Stimulated activated CD4-positive, alpha-beta T cell treated with anti-CD3 and anti-CD28 coated beads, TNF-alpha, amount 100 ng/mL, for 1 hour (primary cell): ENCODE data around the gene SSPN.

Source experiments
- DNase-seq, 3 donors: peaks; one replicate each; pipeline ENCODE4 v3.0.0-alpha.2; 2020; ENCODE audit warnings: low read depth in 3 of 3, low spot score in 1 of 3

The SSPN gene

DNA sequence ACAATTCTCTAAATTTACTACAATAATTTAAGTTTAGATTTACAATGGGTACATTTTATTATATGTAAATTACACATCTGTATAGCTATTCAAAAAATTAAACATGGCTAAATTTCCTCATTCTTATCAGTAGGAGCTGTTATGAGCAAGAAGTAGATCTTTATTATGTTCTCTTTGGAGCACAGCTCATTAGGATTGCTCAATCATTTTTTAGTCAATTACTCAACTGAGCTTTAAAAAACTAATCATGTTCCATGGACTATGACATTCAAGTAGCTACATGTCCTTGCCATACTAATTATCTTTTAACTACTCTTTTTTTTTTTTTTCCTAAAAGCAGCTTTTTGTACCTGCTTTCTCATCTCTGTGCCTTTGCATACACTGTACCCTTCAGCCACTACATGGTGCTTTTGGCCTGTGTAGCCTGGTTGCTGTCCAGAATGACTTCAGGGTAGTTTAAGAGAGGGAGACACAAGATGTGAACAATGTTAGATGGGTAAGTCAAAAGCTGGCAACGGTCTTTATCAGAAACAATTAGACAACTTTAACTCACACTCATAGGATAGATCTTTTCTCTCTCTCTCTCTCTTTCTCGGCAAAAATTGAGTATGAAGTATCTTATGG lies 69.0 kb downstream of the SSPN start:
- DNase-seq, result no peak

- no peak for DNase-seq
These were observed 70.2 kb downstream of the SSPN start for GRCh38 chr12:26265606-26266005.

GRCh38 chr12:26266881-26267280 lies 71.5 kb downstream of the SSPN start:
- no peak for DNase-seq

GRCh38 chr12:26268841-26269561 lies 73.6 kb downstream of the SSPN start:
- DNase-seq, result no peak

GRCh38 chr12:26269562-26270284 lies 74.3 kb downstream of the SSPN start:
- DNase-seq, result no peak

GRCh38 chr12:26271024-26271423 lies 75.7 kb downstream of the SSPN start:
- no peak for DNase-seq

DNA sequence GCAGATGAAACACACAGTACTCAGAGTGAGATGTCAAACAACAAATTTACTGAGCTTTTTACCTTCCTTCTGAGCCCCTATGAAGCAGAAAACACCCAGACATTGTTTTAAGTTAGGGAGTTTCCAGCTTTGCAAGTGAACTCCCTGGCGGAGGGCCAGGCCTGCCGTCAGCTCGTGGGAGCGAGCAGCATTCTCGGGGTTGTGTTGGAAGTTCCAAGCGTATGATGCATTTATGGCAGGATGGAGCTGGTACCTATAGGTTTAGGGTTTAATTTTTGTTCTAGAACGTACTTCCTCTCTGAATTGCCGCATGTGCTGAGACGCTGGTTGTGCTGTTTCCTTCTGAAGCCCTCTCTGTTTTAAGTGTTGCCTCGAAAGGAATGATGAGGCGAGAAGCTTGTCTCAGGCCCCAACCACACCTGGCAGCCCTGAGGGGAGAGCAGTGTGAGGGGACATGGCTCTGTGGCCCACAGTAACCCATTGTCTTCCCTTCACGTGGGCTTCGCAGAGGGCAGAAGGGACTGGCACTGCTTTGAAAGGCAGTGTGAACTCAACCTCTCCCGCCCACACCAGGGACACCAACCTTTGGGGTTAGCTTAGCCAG lies 76.6 kb downstream of the SSPN start:
- no peak for DNase-seq

GRCh38 chr12:26272851-26273250 lies 77.5 kb downstream of the SSPN start:
- DNase-seq, result no peak

GRCh38 chr12:26273811-26274210 lies 78.4 kb downstream of the SSPN start:
- no peak for DNase-seq

DNA sequence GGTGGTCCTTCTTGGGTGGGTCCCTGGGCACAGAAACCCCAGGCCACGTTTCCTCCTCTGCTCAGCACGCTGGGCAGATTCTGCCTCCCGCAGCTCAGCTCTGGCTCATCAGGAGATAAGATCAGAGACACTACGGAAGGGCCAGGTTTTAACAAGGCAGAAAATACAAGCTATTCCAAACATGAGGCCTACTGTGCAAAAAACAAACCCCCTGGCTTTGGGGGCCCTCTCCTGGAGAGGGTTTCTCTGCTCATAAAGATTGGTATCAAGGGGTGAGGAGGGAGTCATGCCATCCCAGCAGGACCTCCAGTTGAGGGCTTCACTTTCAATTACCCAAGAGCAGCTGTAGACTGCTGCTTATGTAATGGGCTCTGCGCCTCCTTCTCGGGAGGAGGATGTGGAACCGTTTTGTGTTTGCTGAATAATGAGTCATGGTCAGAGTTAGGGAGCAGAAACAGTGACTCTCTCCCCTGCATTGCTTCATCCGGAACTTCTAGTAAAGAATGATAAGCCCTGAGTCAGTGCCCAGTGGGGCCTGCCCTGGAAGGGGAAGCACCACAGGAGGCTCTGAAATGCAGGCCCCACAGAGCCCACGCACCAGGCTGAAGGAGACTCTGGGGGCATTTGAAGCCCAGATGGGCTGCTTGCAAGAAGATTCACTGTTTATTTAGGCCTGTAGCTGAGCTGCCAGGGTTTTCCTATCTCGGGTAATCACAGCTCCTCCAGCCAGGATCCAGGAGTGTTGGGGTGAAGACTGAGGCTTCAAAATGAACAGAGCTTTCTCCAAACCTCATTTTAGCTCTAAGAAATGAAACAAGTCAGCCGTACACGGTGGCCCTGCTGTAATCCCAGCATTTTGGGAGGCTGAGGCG lies 79.3 kb downstream of the SSPN start:
- DNase-seq, result no peak

DNA sequence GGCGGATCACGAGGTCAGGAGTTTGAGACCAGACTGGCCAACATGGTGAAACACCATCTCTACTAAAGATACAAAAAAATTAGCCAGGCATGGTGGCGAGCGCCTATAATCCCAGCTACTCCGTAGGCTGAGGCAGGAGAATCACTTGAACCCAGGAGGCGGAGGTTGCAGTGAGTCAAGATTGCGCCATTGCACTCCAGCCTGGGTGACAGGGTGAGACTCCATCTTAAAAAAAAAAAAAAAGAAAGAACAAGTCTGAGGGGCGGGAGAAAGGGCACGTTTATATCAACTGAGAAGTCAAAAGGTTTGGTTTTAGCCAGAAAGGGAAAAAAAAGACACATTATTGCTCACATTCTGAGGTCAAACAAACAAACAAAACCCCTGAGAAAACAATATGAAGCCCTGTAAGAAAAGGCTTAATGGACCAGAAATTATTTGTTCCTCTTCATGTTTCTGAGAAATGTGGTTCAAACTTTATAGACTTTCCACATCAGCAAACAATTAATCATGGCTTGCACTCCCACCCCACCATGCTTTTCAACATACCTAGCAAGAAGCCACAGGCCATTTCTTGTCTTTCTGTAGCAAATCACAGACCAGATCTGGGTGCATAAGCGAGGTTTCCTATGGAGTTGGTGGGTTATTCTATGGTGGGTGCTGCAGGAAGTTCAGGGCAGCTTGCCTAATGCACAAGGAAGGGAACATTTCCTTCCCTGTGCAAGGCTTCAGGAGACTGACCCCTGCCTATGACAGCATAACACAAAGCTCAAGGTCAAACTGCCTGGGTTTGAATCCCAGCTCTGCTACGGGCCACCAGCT lies 80.1 kb downstream of the SSPN start:
- no peak for DNase-seq

GRCh38 chr12:26276709-26277108 lies 81.3 kb downstream of the SSPN start:
- no peak for DNase-seq

- DNase-seq, result no peak
These were observed 82.3 kb downstream of the SSPN start for GRCh38 chr12:26277506-26278246.

GRCh38 chr12:26278266-26278665 lies 82.9 kb downstream of the SSPN start:
- no peak for DNase-seq

GRCh38 chr12:26278666-26279065 lies 83.3 kb downstream of the SSPN start:
- no peak for DNase-seq

DNA sequence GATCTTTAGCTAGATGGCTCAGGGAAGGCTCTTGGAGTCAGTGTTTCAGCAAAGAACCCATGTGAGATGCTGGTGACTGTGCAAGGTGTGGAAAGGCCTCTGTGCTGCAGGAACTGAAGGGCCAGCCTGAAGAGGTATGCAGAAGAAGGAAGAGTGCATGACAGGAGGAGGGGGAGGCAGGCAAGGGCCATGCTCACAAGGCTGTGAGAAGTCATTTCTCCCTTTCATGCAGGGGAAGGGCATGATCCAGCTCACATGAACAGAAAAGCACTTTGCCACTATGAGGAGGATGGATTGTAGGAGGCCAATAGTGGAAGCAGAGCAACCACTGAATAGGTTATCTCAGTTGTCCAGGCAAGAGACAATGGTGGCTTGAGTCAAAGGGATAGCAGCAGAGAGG lies 83.7 kb downstream of the SSPN start:
- DNase-seq, result no peak

GRCh38 chr12:26279908-26280307 lies 84.5 kb downstream of the SSPN start:
- no peak for DNase-seq

DNA sequence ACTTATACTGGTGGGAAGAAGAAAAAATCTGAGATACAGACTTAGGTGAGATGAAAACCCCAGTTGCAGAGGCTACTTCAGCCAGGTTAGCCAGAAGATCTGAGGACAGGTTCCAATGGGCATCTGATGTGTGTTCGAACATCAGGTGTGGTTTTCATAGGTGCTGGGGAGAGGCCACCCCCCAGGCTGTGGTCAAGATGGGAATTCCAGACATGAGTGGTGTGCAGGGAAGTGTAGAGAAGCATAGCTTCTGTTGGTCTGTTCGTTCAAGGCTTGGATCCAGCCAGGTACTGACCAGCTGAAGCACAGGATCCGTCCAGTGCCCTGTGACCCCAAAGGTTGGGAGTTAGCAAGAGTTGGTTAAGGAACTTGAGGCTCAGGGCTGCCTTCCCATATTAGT lies 85.5 kb downstream of the SSPN start:
- no peak for DNase-seq

DNA sequence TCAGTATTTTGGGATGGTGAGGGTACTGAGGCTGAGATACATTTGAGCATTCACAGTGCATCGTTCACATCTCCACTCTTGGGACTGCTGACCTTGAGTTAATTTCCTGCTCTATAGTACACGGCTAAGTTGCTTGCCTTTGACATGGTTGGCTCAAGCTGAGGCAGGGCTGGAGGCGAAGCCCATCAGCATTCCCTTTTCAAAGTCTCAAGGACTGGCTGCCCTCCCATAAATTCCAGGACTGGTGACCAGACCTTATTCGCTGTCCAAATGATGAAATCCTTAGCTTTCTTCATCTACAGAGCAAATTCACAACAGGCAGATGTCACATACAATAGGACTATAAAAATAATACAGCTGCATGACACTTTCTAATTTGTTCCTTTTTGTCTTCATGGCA lies 85.9 kb downstream of the SSPN start:
- DNase-seq, result no peak
